Activated CD4-positive, alpha-beta T cell treated with anti-CD3 and anti-CD28 coated beads, Interleukin-2, amount 50 U/mL, for 48 hours (primary cell): ENCODE data around the gene C4A.
"Not testable (repeated sequence)": the region's sequence is repeated elsewhere in the genome, so short reads cannot be mapped to it uniquely, and the experiment has no call there.

Source experiments
- DNase-seq, 2 experiments: peaks; one replicate each; pipeline ENCODE4 v3.0.0-alpha.2; 2020

Gene C4A

GRCh38 chr6:31980998-31981397 is 859 bp upstream of the C4A start:
- not testable (repeated sequence) for DNase-seq

- DNase-seq = not testable (repeated sequence)
These were observed 7.5 kb downstream of the C4A start for GRCh38 chr6:31989363-31989762.

- not testable (repeated sequence) for DNase-seq
These were observed 12.6 kb downstream of the C4A start for GRCh38 chr6:31994421-31994820.

- DNase-seq = not testable (repeated sequence)
These were observed 14.5 kb downstream of the C4A start for GRCh38 chr6:31996385-31996784.

- DNase-seq = not testable (repeated sequence)
These were observed 20.9 kb downstream of the C4A start for GRCh38 chr6:32002546-32003268.

GRCh38 chr6:32003301-32003700 is 21.4 kb downstream of the C4A start:
- DNase-seq = not testable (repeated sequence)

- not testable (repeated sequence) for DNase-seq
These were observed 22.5 kb downstream of the C4A start for GRCh38 chr6:32004393-32004792.

GRCh38 chr6:32004864-32005537 is 23.1 kb downstream of the C4A start:
- not testable (repeated sequence) for DNase-seq

GRCh38 chr6:32005538-32005880 is 23.7 kb downstream of the C4A start:
- not testable (repeated sequence) for DNase-seq

- not testable (repeated sequence) for DNase-seq
These were observed 24.2 kb downstream of the C4A start for GRCh38 chr6:32005991-32006529.

- DNase-seq = not testable (repeated sequence)
These were observed 25.2 kb downstream of the C4A start for GRCh38 chr6:32007086-32007485.

GRCh38 chr6:32008037-32008436 is 26.2 kb downstream of the C4A start:
- not testable (repeated sequence) for DNase-seq

- DNase-seq = not testable (repeated sequence)
These were observed 26.8 kb downstream of the C4A start for GRCh38 chr6:32008616-32009015.

- DNase-seq = not testable (repeated sequence)
These were observed 27.7 kb downstream of the C4A start for GRCh38 chr6:32009537-32009936.

- DNase-seq = not testable (repeated sequence)
These were observed 29.1 kb downstream of the C4A start for GRCh38 chr6:32010856-32011530.

GRCh38 chr6:32012941-32013617 is 31.2 kb downstream of the C4A start:
- DNase-seq = not testable (repeated sequence)

GRCh38 chr6:32013738-32014137 is 31.9 kb downstream of the C4A start:
- DNase-seq = not testable (repeated sequence)

GRCh38 chr6:32014547-32014946 is 32.7 kb downstream of the C4A start, which contains the start of gene C4B:
Gene C4B, plus strand, starts transcription at chr6:32014795. Its CDS starts 51 bp downstream, at chr6:32014846.
- not testable (repeated sequence) for DNase-seq

GRCh38 chr6:32022100-32022499 is 40.2 kb downstream of the C4A start:
- DNase-seq = not testable (repeated sequence)

- DNase-seq = not testable (repeated sequence)
These were observed 46.8 kb downstream of the C4A start for GRCh38 chr6:32028631-32029030.

- DNase-seq = not testable (repeated sequence)
These were observed 47.7 kb downstream of the C4A start for GRCh38 chr6:32029553-32029952.

GRCh38 chr6:32035283-32036013 is 53.6 kb downstream of the C4A start:
- not testable (repeated sequence) for DNase-seq
